HG03342 (cell line): Measurements from ENCODE around the gene BLNK.

Experiments
- ATAC-seq: cut with Tn5 transposase; IDR thresholded peaks from one replicate; pipeline ENCODE4 v1.9.1; 2021; ENCODE audit warnings: mild to moderate bottlenecking, moderate library complexity; ENCODE audit not compliant: unreplicated experiment

The BLNK gene

DNA sequence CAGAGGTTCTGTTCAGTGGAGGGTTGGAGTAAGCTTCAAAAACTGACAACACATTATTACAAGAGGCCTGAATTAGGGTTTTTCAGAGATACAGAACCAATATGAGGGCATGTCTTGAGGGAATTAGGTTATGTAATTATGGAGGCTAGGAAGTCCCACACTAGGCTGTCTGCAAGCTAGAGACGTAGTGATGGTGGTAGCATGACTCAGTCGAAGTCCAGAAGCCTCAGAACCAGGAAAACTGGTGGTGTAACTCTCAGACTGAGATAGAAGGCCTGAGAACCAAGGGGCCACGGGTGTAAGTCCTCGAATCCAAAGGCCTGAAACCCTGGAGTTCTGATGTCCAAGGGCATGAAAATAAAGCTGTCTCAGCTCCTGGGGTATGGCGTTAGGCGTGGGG is 105.6 kb downstream of the BLNK start:
- no peak for ATAC-seq

DNA sequence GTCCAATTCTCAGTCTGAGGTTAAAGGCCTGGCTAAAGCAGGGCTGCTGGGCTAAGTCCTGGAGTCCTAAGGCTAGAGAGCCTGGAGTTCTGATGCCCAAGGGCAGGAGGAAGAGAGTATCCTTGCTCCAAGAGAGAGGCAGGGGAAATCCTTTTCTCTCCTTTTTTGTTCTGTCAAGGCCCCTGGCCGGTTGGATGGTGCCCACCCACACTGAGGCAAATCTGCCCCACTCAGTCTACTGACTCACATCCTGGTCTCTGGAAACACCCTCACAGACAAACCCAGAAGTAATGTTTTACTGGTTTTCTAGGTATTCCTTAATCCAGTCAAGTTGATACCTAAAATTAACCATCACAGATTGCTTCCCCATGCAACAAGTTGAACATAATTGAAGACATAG is 118.3 kb downstream of the BLNK start:
- no peak for ATAC-seq

DNA sequence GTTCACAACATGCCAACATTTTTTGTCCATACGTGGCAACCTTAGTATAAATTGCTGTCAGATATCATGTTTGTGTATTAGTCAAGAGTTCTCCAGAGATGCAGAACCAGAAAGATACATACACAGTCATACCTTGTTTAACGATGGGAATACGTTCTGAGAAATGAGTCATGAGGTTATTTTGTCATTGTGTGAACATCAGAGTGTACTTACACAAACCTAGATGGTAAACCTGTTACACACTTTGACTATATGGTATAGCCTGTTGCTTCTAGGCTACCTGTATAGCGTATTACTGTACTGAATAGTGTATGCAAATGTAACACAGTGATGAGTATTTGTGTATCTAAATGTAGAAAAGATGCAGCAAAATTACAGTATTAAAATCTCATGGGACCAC is 118.9 kb downstream of the BLNK start:
- ATAC-seq, result no peak
